HepG2 (cell line): Measurements from ENCODE around the gene NHLH2. TPM values are rescaled to one million over a fixed set of nuclear protein-coding genes. Genes with fewer than 3 reads are reported as not detected.

ENCODE experiments used
- ATAC-seq: fragments of 200-7000 bp; cut with Tn5 transposase; 3 replicates; pipeline ENCODE4 v1.9.1; 2020; ENCODE audit warnings: mild to moderate bottlenecking, moderate library complexity
- BruUV-seq: library from RNA; stranded (reverse); fragments of 400-500 nt; replicated peaks from 2 replicates; lab custom pipeline; 2021; lab: Mats Ljungman, UMichigan
- CTCF ChIA-PET: fragments of 300-600 bp; formaldehyde crosslinking; extraction: SDS; loops from one replicate; lab custom pipeline; 2021; ENCODE audit warnings: low total read pairs, inconsistent platforms, low intra/inter-chr PET ratio; lab: Yijun Ruan, JAX
- POLR2A ChIA-PET: fragments of 350-600 bp; sonication (Branson Sonifier 250); formaldehyde crosslinking; loops from one replicate; lab custom pipeline; 2020; ENCODE audit warnings: antibody characterized with exemption, inconsistent platforms; lab: Yijun Ruan, JAX
- DNase-seq: peaks from one replicate; pipeline ENCODE4 v3.0.0-alpha.2; 2015; ENCODE audit warnings: low spot score
- FAIRE-seq: peaks from 3 replicates; lab custom pipeline; 2011; peaks lifted over from hg19 to GRCh38; lab: Jason Lieb, UNC
- H2AFZ ChIP-seq: one replicate; pipeline ENCODE4 v1.6.1; 2011; ENCODE audit warnings: low read length, inconsistent platforms
- H3K27ac ChIP-seq: fragments of 300-600 bp; 3 replicates; pipeline ENCODE4 v1.8.0; 2011; ENCODE audit warnings: mixed run types, mild to moderate bottlenecking, mixed read lengths, low read length, inconsistent platforms; ENCODE audit not compliant: insufficient read depth; ENCODE audit errors: extremely low read length
- H3K27me3 ChIP-seq, 2 experiments: fragments of 200-600 bp in 1 of 2; 2 replicates in 1 of 2; 3 replicates in 1 of 2; pipeline versions ENCODE4 v1.6.0 to v1.8.0; 2011; ENCODE audit warnings: low read length in 2 of 2, mild to moderate bottlenecking in 2 of 2, moderate library complexity in 2 of 2, inconsistent platforms in 1 of 2; ENCODE audit not compliant: insufficient read depth in 2 of 2, control insufficient read depth in 1 of 2
- H3K36me3 ChIP-seq, 2 experiments: fragments of 200-600 bp in 1 of 2; replicated peaks in 1 of 2; 2 replicates in 1 of 2; 3 replicates in 1 of 2; pipeline versions ENCODE4 v1.5.1 to v1.8.0; 2011; ENCODE audit warnings: low read length in 2 of 2, inconsistent platforms in 1 of 2; ENCODE audit not compliant: insufficient read depth in 2 of 2, control insufficient read depth in 1 of 2
- H3K4me1 ChIP-seq: 2 replicates; pipeline ENCODE4 v1.5.1; 2012; ENCODE audit warnings: low read length, inconsistent platforms; ENCODE audit not compliant: insufficient read depth
- H3K4me2 ChIP-seq: 2 replicates; pipeline ENCODE4 v1.6.0; 2011; ENCODE audit warnings: low read depth, low read length, inconsistent platforms
- H3K4me3 ChIP-seq, 3 experiments: fragments of 200-600 bp in 1 of 3; sonication (generic), shearing (Covaris generic) in 1 of 3; replicated peaks in 1 of 3; 2 replicates each; pipeline ENCODE4 v1.5.1; 2011 to 2016; ENCODE audit warnings: low read length in 3 of 3, inconsistent platforms in 2 of 3, low read depth in 2 of 3, mild to moderate bottlenecking in 2 of 3, control low read depth in 1 of 3, mixed read lengths in 1 of 3; ENCODE audit not compliant: insufficient read depth in 1 of 3
- H3K79me2 ChIP-seq: one replicate; pipeline ENCODE4 v1.6.1; 2011; ENCODE audit warnings: low read length, inconsistent platforms; ENCODE audit not compliant: insufficient read depth
- H3K9ac ChIP-seq: 2 replicates; pipeline ENCODE4 v1.6.0; 2011; ENCODE audit warnings: mild to moderate bottlenecking, low read depth, low read length, inconsistent platforms; ENCODE audit not compliant: insufficient read depth
- H3K9me3 ChIP-seq: 2 replicates; pipeline ENCODE4 v1.5.1; 2012; ENCODE audit warnings: mild to moderate bottlenecking, low read length
- H4K20me1 ChIP-seq: 2 replicates; pipeline ENCODE4 v1.6.0; 2011; ENCODE audit warnings: inconsistent platforms, mild to moderate bottlenecking, low read length, moderate library complexity; ENCODE audit not compliant: insufficient read depth
- CBX2 ChIP-seq, 2 experiments: fragments of 200-600 bp in 1 of 2; sonication (generic); formaldehyde crosslinking in 1 of 2; IDR thresholded peaks; 2 replicates each; pipeline versions ENCODE4 v1.7.0 to v1.8.1; 2018 to 2022; ENCODE audit warnings: low read depth in 2 of 2, low read length in 1 of 2, mild to moderate bottlenecking in 1 of 2, missing genetic modification reagents in 1 of 2
- CCAR2 ChIP-seq: fragments of 200-400 bp; formaldehyde crosslinking; optimal IDR thresholded peaks from 2 replicates; pipeline ENCODE3; 2018; ENCODE audit warnings: low read depth, mild to moderate bottlenecking, low read length, moderate library complexity
- HCFC1 ChIP-seq: fragments of 150-350 bp; IDR thresholded peaks from 2 replicates; pipeline ENCODE4 v1.6.1; 2014; ENCODE audit warnings: low read depth, low read length
- HDAC6 ChIP-seq: fragments of 200-600 bp; sonication (generic); IDR thresholded peaks from 2 replicates; pipeline ENCODE4 v1.7.0; 2017; ENCODE audit warnings: mild to moderate bottlenecking, antibody characterized with exemption, low read length, low read depth
- KLF6 ChIP-seq: IDR thresholded peaks from 2 replicates; pipeline ENCODE4 v1.8.0; 2016; ENCODE audit warnings: missing biosample characterization, missing genetic modification reagents
- NBN ChIP-seq: fragments of 450-650 bp; conservative IDR thresholded peaks from 2 replicates; pipeline ENCODE4 v1.6.1; 2017
- NFIC ChIP-seq: IDR thresholded peaks from 2 replicates; pipeline ENCODE4 v1.6.1; 2012; ENCODE audit warnings: mild to moderate bottlenecking, low read length, inconsistent platforms
- TFDP1 ChIP-seq: IDR thresholded peaks from 2 replicates; pipeline ENCODE4 v1.6.1; 2016; ENCODE audit warnings: missing compliant biosample characterization, missing genetic modification reagents, borderline replicate concordance
- TGIF2 ChIP-seq: IDR thresholded peaks from 2 replicates; pipeline ENCODE4 v1.6.1; 2016; ENCODE audit warnings: control low read depth, missing compliant biosample characterization
- XBP1 ChIP-seq: sonication (generic); formaldehyde crosslinking; IDR thresholded peaks from 2 replicates; pipeline ENCODE4 v1.5.0; 2020; ENCODE audit warnings: missing genetic modification reagents
- ZBTB1 ChIP-seq: sonication (generic); formaldehyde crosslinking; IDR thresholded peaks from 2 replicates; pipeline ENCODE4 v1.4.0; 2020; ENCODE audit warnings: missing genetic modification reagents, borderline replicate concordance
- ZIK1 ChIP-seq: sonication (generic); formaldehyde crosslinking; IDR thresholded peaks from 2 replicates; pipeline ENCODE4 v1.5.0; 2020; ENCODE audit warnings: mild to moderate bottlenecking, low read depth, missing genetic modification reagents, borderline replicate concordance
- ZNF235 ChIP-seq: sonication (generic); formaldehyde crosslinking; IDR thresholded peaks from 2 replicates; pipeline ENCODE4 v1.8.1; 2023; ENCODE audit warnings: mild to moderate bottlenecking, missing genetic modification reagents, borderline replicate concordance
- ZNF687 ChIP-seq: sonication (generic); formaldehyde crosslinking; IDR thresholded peaks from 2 replicates; pipeline ENCODE4 v1.5.1; 2020; ENCODE audit warnings: mild to moderate bottlenecking, missing genetic modification reagents, moderate library complexity
- ZNF816 ChIP-seq: sonication (generic); formaldehyde crosslinking; IDR thresholded peaks from 2 replicates; pipeline ENCODE4 v1.8.0; 2022; ENCODE audit warnings: missing genetic modification reagents, mild to moderate bottlenecking, borderline replicate concordance
- WGBS: methylation state at CpG from one replicate; pipeline ENCODE4 v1.1.6; 2017; ENCODE audit warnings: low lambda C conversion rate; 5-methylcytosine and 5-hydroxymethylcytosine counted together
- in situ Hi-C: cut with HindIII; loops from 2 replicates; pipeline ENCODE4 v1.10.0; 2017; ENCODE audit warnings: low pct_unique_long_range_greater_than_20kb; ENCODE audit not compliant: extremely low pct_ligation_motif_present
- intact Hi-C: fragments of 100-400 bp; cut with micrococcal nuclease; formaldehyde crosslinking; loops from one replicate; pipeline ENCODE4 v1.10.0; 2022; ENCODE audit not compliant: unreplicated experiment
- polyA plus RNA-seq, 8 experiments: library from polyadenylated mRNA; depleted of rRNA in 3 of 8; stranded (reverse) in 7 of 8; unstranded in 1 of 8; fragments of >200 nt; fragmentation: Illumina TruSeq in 4 of 8; extraction: Trizol in 4 of 8; gene quantifications; 2 replicates each; pipeline versions ENCODE4 v1.2.1 to v1.2.3, GENCODE V29; 2011 to 2016; ENCODE audit warnings: low read depth in 4 of 8, missing spikeins in 1 of 8, mixed read lengths in 1 of 8; ENCODE audit not compliant: insufficient read depth in 1 of 8
- total RNA-seq, 5 experiments: library from RNA; depleted of rRNA; stranded (reverse); fragments of >200 nt; fragmentation: Illumina TruSeq; extraction: Trizol; gene quantifications; 2 replicates each; pipeline ENCODE4 v1.2.3, GENCODE V29; 2016; ENCODE audit warnings: low read depth in 1 of 5

NHLH2 gene
- total and polyA plus RNA-seq, 2 of the 13 experiments (the other 11 are each of a cell fraction or from before 2014, with no cell fraction given), result not detected

- no peak for ATAC-seq
- no peaks in the 10 kb centered on the region for H4K20me1 ChIP-seq
- intact Hi-C loops, result no loop called here
- H3K27ac ChIP-seq, result no peak overlapping the region
- no peaks in the 10 kb centered on the region for H3K79me2 ChIP-seq
- no TSS peak for BruUV-seq
- H3K9me3 ChIP-seq, result no peaks in the 10 kb centered on the region
- H3K36me3 ChIP-seq, result no peaks in the 10 kb centered on the region
- TF ChIP-seq ZBTB1 (CRISPR knock-in tag) (no peak), ZIK1 (CRISPR knock-in tag) (no peak), NFIC (no peak), KLF6 (CRISPR knock-in tag) (no peak), ZNF687 (CRISPR knock-in tag) (no peak), TFDP1 (CRISPR knock-in tag) (no peak), ZNF816 (CRISPR knock-in tag) (no peak), NBN (no peak), HCFC1 (no peak), CBX2 (IDR thresholded peaks at IDR 0.05; ENCODE audit: low read depth, low read length) (no peak), CBX2 (CRISPR knock-in tag; IDR thresholded peaks at IDR 0.05; ENCODE audit: low read depth) (no peak), XBP1 (CRISPR knock-in tag) (no peak), HDAC6 (no peak), TGIF2 (CRISPR knock-in tag) (no peak), ZNF235 (CRISPR knock-in tag) (no peak), CCAR2 (no peak)
- TF ChIP-seq, all 625 proteins: peak for 0
- peaks cover 1 to 14% of the 10 kb centered on the region in 2 experiments; a peak in 2 of 5 replicates for H3K27me3 ChIP-seq
- no peak overlapping the region for H3K9ac ChIP-seq
- 32% methylated on average over 8 of the region's 8 CpGs for WGBS
- no peak overlapping the region for H3K4me2 ChIP-seq
- no peak overlapping the region for H3K4me3 ChIP-seq
- in situ Hi-C loops, result no loop called here
- ChIA-PET POLR2A (no interaction called here), CTCF (no interaction called here)
- no peak for FAIRE-seq
- no peak for DNase-seq
- H3K4me1 ChIP-seq, result 0 out of 2 replicates have a peak, but pooled peaks cover 7% of the 10 kb centered on the region
- no peak overlapping the region for H2AFZ ChIP-seq
These were observed 8.3 kb downstream of the NHLH2 start for GRCh38 chr1:115832651-115833050.
